ENCODE data around the gene HLA-DRB5.
"Not testable (repeated sequence)": the region's sequence is repeated elsewhere in the genome, so short reads cannot be mapped to it uniquely, and the experiment has no call there.

The HLA-DRB5 gene

GRCh38 chr6:32529697-32530430 is at the start of gene HLA-DRB5:
Gene HLA-DRB5, minus strand, starts transcription at chr6:32530287. Its CDS starts 63 bp downstream, at chr6:32530224.
- no peak for DNase-seq

GRCh38 chr6:32578962-32579361 is 48.9 kb upstream of the HLA-DRB5 start:
- no peak for DNase-seq

GRCh38 chr6:32577493-32577892 is 47.4 kb upstream of the HLA-DRB5 start:
- DNase-seq, result not testable (repeated sequence)

GRCh38 chr6:32576250-32576649 is 46.2 kb upstream of the HLA-DRB5 start:
- no peak for DNase-seq

- DNase-seq, result no peak
Observed at GRCh38 chr6:32570363-32570905, 40.3 kb upstream of the HLA-DRB5 start.

- DNase-seq, result no peak
Observed at GRCh38 chr6:32568561-32568960, 38.5 kb upstream of the HLA-DRB5 start.

- no peak for DNase-seq
Observed at GRCh38 chr6:32566957-32567356, 36.9 kb upstream of the HLA-DRB5 start.

- no peak for DNase-seq
Observed at GRCh38 chr6:32565511-32565910, 35.4 kb upstream of the HLA-DRB5 start.

GRCh38 chr6:32562940-32563339 is 32.9 kb upstream of the HLA-DRB5 start:
- DNase-seq, result no peak

GRCh38 chr6:32559747-32560146 is 29.7 kb upstream of the HLA-DRB5 start:
- no peak for DNase-seq

- no peak for DNase-seq
Observed at GRCh38 chr6:32558426-32559057, 28.5 kb upstream of the HLA-DRB5 start.

GRCh38 chr6:32554116-32554965 is 24.3 kb upstream of the HLA-DRB5 start:
- DNase-seq, result no peak

GRCh38 chr6:32553037-32553742 is 23.1 kb upstream of the HLA-DRB5 start:
- no peak for DNase-seq

- no peak for DNase-seq
Observed at GRCh38 chr6:32551410-32551809, 21.3 kb upstream of the HLA-DRB5 start.

GRCh38 chr6:32539839-32540238 is 9.8 kb upstream of the HLA-DRB5 start:
- DNase-seq, result no peak

GRCh38 chr6:32530431-32530793 is 325 bp upstream of the HLA-DRB5 start:
- DNase-seq, result not testable (repeated sequence)

- DNase-seq, result no peak
Observed at GRCh38 chr6:32522302-32523047, 7.6 kb downstream of the HLA-DRB5 start.

GRCh38 chr6:32519910-32520258 is 10.2 kb downstream of the HLA-DRB5 start:
- DNase-seq, result no peak

- DNase-seq, result no peak
Observed at GRCh38 chr6:32519118-32519909, 10.8 kb downstream of the HLA-DRB5 start.

- no peak for DNase-seq
Observed at GRCh38 chr6:32517654-32518445, 12.2 kb downstream of the HLA-DRB5 start.
